Epidermal melanocyte (primary cell): ENCODE data around the gene OSER1.
"Not testable (repeated sequence)": the region's sequence is repeated elsewhere in the genome, so short reads cannot be mapped to it uniquely, and the experiment has no call there.

Experiments
- DNase-seq: peaks from one replicate; pipeline ENCODE4 v3.0.0; 2011; ENCODE audit warnings: low spot score; ENCODE audit not compliant: insufficient read length

OSER1 gene

DNA sequence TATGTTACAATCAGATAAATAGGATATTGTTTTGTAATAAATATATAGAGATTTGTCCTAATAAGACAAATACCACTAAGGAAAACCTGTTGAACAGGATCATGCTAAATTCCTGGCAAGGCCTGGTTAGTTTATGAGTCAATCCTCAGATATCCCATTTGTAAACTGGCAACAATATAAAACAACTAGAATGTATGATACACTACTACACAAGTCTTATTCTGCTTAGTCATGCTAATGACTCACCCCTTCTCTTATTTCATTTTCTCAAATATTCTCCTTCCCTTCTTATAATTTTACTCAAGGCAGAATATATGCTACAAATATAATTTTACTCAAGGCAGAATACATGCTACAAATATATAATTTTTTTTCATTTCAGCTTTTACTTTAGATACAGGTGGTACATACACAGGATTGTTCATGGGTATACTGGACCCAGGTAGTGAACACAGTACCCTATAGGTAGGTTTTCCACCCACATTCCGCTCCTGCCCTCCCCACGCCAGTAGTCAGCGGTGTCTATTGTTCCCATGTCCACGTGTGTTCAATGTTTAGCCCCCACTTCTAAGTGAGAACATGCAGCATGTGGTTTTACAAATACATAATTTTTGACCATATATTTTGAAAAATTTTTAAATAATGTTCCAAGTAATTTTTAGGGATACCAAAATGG is 6.3 kb downstream of the OSER1 start:
- no peak for DNase-seq

GRCh38 chr20:44203161-44203560 is 7.4 kb downstream of the OSER1 start:
- peak; percentile 44 for DNase-seq

DNA sequence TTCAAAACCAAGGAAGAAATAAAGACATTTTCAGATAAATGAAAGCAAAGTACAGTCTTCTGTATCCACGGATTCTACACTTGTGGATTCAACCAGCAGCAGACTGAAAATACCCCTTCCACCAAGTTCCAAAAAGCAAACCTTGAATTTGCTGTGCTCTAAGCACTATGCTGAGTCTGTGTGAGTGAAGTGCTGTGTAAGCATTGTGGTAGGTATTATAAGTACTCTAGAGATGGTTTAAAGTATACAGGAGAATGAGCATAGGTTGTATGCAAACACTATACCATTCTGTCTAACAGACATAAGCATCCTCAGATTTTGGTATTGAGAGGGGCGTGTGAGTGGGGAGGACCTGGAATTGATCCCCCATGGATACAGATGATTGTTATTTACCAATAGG is 9.6 kb downstream of the OSER1 start:
- no peak for DNase-seq

DNA sequence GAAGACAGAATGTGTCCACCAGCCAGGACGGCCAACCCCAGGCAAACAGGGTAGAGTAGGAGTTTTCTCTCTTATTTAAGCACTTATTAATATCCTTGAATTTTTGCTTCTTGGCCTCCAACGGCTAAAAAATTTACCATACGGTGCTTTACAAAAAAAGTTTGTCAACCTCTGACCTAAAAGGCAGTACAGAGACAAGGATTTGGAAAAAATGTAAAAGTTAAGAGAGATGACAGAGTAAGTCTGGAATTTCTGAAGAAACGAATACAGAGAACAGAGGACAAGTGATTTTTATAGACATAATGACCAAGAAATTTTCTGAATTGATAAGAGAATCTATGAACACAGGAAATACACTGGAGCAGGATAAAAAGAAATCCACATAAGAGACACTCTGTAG is 10.2 kb downstream of the OSER1 start:
- DNase-seq = no peak

DNA sequence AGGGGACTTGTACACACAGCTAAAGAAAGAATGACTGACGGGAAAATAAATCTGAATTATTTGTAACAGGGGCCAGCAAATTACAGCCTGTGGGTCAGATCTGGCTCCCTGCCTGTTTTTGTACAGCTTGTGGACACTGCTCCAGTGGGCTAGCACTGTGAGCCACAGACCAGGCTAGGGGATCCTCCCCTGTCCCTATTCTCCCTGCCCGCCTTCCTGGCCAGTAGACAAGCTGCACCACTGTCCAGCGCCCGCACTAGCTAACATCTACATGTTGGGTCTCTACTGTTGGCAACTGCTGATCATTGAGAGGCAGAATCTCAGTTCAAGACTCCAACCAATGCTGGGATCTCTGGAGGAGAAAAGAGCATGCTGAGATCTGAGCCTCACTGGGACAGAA is 10.7 kb downstream of the OSER1 start:
- DNase-seq = no peak

GRCh38 chr20:44198872-44199271 is 11.7 kb downstream of the OSER1 start:
- DNase-seq = no peak

DNA sequence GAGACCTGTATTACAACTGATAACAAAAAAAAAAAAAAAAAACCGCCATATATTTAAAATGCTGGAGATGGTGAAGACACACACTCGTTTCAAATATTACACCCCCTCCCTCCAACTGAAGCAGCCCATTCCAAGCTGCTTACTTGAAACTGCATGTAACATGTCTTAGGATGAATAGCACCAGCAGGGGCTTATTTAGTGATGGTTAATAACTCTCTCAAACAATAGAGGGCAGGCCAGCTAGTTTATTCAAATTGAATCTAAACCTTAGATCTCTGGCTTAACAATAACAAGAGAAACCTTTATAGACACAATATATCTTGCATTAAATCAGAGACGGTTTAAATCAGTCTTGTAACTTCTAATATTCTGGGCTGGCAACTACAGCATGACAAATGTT is 14.3 kb downstream of the OSER1 start:
- DNase-seq = no peak

DNA sequence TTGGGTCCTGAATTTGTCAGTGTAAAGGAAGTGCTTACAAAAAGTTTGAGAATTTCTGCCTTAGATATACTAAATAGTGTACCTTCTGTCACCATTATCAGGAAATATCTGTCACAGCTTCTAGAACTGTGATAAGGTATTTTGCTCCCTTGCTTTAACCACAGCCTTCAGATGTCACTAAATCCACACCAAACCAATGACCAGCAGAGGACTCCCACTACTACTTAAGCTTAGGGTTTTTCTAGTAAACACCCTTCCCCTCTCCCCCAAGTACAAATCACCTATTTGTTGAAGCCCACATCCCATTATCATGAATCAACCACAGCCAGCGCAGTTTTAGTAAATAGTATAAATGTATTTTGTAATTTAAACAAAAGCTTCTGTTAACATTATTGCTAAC is 15.0 kb downstream of the OSER1 start:
- no peak for DNase-seq

DNA sequence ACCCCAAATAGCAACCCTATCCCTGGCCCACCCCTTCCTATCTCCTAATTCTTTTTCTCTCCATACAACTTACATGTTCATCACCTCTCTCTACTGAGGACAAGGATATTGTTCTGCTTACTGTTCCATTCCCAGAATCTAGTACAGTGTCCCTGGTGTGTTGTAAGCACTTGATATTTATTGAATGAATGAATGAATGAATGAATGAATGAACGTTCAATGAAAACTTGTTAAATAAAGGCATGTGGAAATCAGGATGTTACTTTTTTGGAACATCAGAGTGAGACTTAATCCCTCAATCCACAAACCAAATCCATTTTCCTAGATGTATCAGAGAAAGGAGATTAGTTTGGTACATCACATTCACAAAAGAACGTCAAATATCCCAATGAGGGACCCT is 16.8 kb downstream of the OSER1 start:
- no peak for DNase-seq

GRCh38 chr20:44191640-44192039 is 18.9 kb downstream of the OSER1 start:
- DNase-seq = not testable (repeated sequence)

GRCh38 chr20:44190197-44190852 is 20.2 kb downstream of the OSER1 start:
- DNase-seq = peak; percentile 60

DNA sequence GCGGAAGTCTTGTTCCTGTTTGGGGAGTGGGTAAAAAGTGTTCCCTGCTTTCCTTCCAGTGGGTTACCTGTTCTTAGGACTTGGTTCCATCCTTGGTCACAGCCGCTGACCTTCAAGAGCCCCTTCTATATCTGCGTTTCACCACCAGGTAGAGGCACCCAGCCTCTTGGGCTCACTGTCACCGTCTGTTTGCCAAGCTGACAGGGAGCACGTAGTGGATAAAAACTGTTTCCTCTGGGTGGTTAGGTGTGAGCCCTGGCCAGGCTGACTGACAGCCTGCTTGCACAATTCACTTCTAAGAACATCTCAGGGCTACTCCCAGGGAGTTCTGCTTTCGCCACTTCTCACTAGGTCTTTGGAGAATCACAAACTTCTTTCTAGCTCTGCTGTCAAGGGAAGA is 21.8 kb downstream of the OSER1 start:
- no peak for DNase-seq

- no peak for DNase-seq
Measured at GRCh38 chr20:44187772-44188709, 22.5 kb downstream of the OSER1 start.

GRCh38 chr20:44187054-44187771 is 23.4 kb downstream of the OSER1 start, which contains the start of gene JPH2:
Gene JPH2 (minus strand): TSS chr20:44187188. CDS start chr20:44186705, 483 bp downstream.
- peak; percentile 72 for DNase-seq

DNA sequence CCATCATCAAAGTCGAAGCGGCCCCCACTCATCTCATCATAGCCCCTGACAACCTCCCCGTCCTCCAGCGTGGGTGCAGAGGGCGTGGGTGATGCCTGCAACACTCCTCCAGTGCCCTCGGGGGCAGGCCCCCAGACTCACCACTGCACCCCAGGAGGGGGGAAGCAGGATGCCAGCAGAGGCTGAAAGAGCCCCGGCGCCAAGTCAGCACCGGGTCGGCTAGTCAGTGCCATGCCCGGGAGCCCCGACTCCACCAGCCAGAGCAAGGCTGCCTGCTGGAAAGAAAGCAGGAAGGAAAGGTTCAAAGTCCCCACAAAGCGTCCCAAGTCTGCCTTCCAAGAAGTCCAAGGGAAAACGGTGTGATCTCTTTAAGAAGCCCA is 23.9 kb downstream of the OSER1 start:
- DNase-seq = no peak

GRCh38 chr20:44186201-44186600 is 24.4 kb downstream of the OSER1 start:
- DNase-seq = no peak

DNA sequence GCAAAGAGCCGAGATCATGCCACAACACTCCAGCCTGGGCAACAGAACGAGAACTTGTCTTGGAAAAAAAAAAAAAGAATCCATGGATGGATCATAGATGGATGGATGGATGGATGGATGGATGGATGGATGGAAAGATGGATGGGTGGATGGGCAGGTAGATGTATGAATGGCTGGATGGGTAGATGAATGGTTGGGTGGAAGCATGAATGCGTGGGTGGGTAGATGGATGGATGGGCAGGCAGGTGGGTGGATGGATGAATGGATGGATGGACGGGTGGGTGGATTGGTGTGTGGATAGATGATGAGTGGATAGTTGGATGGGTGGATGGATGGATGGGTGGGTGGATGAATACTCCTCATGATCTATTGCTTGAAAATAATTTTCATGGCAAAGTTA is 25.0 kb downstream of the OSER1 start:
- DNase-seq = no peak

DNA sequence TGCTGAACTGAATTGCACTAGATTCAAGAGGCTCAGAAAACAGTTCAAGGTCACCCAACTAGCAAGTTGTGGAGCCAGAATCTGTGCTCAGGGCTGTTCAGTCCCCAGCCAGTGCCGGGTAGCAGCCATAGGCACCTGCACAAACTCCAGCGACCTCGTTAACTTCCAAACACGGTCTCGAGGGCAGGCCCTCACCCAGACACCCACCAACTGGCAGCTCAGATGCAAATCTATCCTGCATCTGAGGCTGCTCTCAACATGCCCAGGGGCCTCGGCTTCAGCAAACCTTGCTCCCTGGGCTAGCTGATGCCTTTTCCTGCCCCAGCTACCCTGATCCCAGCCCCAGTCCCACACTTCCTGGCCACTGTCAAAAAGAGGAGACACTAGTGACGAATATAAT is 27.3 kb downstream of the OSER1 start:
- DNase-seq = no peak

DNA sequence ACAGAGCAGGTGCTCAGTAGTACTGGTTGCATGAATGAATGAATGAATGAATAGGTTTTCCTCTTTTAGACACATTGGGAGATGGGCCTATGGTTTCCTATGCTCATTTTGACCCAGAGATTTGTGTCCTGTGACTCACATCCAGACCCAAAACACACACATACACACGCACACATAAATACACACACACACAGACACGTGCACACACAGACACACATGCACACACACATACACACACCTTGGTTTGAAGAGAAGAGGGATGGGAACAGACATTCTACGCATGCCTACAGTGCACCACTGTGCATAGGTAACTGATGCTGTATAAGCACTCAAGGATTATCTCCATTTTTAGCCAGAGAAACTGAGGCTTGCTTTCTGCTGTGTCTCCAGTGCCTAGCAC is 27.7 kb downstream of the OSER1 start:
- no peak for DNase-seq

- DNase-seq = no peak
Measured at GRCh38 chr20:44182135-44182765, 28.3 kb downstream of the OSER1 start.

DNA sequence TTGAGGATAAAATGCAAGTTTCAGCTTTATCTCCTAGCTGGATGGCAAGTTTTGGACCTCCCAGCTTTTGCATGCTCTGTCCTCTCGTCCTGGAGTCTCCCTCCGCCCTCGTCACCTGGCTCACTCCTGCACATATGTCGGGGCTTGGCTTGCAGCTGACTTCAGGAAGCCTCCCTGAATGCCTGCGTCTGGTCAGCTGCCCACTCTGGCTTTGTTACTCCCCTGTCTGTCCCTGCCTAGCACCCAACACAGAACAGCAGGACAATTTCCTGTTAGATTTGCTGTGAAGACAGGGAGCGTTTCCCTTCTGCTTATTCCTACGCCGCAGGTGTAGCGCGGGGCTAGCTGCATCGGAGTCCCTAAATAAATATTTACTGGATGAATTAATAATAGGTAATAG is 29.0 kb downstream of the OSER1 start:
- DNase-seq = no peak
